Nephron (organoid): ENCODE measurements around the gene C1GALT1C1L.
"Not testable (repeated sequence)": the region's sequence is repeated elsewhere in the genome, so short reads cannot be mapped to it uniquely, and the experiment has no call there.

Experiments used
- H3K27ac Mint-ChIP-seq, 3 experiments: 2 replicates each; pipeline ENCODE4 v1.8.0; 2020; ENCODE audit warnings: mixed read lengths in 3 of 3, mild to moderate bottlenecking in 2 of 3, moderate library complexity in 1 of 3
- H3K27me3 Mint-ChIP-seq: 2 replicates; pipeline ENCODE4 v1.8.0; 2021; ENCODE audit warnings: low read depth, mild to moderate bottlenecking, moderate library complexity, mixed read lengths
- H3K36me3 Mint-ChIP-seq: 2 replicates; pipeline ENCODE4 v1.8.0; 2020; ENCODE audit warnings: low read depth, mixed read lengths
- H3K4me1 Mint-ChIP-seq: 2 replicates; pipeline ENCODE4 v1.8.0; 2020; ENCODE audit warnings: mixed read lengths
- H3K4me3 Mint-ChIP-seq, 3 experiments: 2 replicates each; pipeline ENCODE4 v1.8.0; 2020; ENCODE audit warnings: mild to moderate bottlenecking in 3 of 3, mixed read lengths in 3 of 3, moderate library complexity in 2 of 3
- H3K9me3 Mint-ChIP-seq: 2 replicates; pipeline ENCODE4 v1.8.0; 2020; ENCODE audit warnings: mixed read lengths
- TF ChIP-seq, protein P1 (sequence below), 3 experiments: fragments of 200-600 bp; sonication (generic); IDR thresholded peaks; one replicate each; pipeline ENCODE4 v1.5.0; 2021; ENCODE audit warnings: antibody characterized with exemption in 3 of 3; ENCODE audit not compliant: unreplicated experiment in 3 of 3

Gene C1GALT1C1L

DNA sequence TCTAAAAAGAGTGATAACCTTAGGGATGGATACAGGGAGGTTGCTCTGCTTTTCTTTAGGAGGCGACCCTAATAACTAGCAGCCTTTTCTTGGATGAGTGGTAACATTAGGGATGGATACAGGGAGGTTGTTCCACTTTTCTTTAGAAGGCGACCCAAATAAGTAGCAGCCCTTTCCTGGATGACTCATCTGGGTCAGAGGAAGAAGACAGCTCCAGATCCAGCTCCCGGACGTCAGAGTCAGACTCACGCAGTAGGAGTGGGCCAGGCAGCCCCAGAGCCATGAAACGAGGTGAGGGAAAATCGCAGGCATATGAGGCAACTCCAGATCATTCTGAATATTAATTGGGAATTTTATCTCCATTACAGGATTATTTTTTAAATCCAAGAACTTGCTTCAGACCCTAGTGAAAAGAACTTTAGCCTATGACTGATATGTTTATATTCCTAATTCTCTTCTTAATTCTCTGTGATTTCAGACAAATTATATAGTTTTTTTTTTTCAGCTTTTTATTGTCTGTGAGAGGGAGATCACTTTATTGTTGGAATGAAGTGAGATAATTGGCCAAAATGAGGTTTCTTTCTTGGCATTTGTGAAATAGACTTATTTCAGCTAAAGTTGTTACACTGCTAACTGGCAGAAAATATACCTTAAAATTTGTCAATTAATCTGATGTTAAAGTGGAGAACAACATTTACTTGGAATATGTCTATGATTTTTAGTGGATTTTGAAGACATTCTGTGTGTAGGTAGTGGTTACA is 31.2 kb upstream of the C1GALT1C1L start:
- no peaks in the 10 kb centered on the region for H3K4me1 Mint-ChIP-seq
- no peak overlapping the region for H3K27ac Mint-ChIP-seq
- TF ChIP-seq, protein P1, sequence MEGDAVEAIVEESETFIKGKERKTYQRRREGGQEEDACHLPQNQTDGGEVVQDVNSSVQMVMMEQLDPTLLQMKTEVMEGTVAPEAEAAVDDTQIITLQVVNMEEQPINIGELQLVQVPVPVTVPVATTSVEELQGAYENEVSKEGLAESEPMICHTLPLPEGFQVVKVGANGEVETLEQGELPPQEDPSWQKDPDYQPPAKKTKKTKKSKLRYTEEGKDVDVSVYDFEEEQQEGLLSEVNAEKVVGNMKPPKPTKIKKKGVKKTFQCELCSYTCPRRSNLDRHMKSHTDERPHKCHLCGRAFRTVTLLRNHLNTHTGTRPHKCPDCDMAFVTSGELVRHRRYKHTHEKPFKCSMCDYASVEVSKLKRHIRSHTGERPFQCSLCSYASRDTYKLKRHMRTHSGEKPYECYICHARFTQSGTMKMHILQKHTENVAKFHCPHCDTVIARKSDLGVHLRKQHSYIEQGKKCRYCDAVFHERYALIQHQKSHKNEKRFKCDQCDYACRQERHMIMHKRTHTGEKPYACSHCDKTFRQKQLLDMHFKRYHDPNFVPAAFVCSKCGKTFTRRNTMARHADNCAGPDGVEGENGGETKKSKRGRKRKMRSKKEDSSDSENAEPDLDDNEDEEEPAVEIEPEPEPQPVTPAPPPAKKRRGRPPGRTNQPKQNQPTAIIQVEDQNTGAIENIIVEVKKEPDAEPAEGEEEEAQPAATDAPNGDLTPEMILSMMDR (IDR thresholded peaks at IDR 0.05; ENCODE audit: unreplicated experiment in 3 of 3), result no peak
- no peak overlapping the region for H3K4me3 Mint-ChIP-seq
- H3K9me3 Mint-ChIP-seq, result no peaks in the 10 kb centered on the region
- no peaks in the 10 kb centered on the region for H3K27me3 Mint-ChIP-seq
- no peaks in the 10 kb centered on the region for H3K36me3 Mint-ChIP-seq

DNA sequence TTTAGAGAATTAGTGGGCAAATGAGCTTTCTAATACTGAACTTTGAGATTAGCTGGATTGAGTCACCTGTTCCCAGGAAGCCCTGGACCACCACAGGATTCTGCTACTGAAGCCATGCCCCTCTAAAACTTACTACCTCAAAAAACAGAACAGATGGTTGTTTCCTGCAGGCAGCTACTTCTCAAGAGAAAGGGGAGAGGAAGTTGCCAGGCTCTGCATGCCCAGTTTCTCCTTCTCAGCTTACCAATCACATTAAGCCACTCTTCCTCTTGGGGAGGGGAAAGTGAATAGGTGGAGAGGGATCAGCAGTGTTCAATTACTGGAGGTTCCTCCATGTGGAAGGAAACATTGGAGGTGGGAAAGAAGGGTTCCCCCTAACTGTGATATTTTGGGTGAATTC is 24.9 kb upstream of the C1GALT1C1L start:
- H3K36me3 Mint-ChIP-seq, result no peaks in the 10 kb centered on the region
- H3K27ac Mint-ChIP-seq, result no peak overlapping the region
- H3K9me3 Mint-ChIP-seq, result no peaks in the 10 kb centered on the region
- TF ChIP-seq, protein P1 (IDR thresholded peaks at IDR 0.05; ENCODE audit: unreplicated experiment in 3 of 3), result no peak
- no peaks in the 10 kb centered on the region for H3K4me1 Mint-ChIP-seq
- no peaks in the 10 kb centered on the region for H3K27me3 Mint-ChIP-seq
- no peak overlapping the region for H3K4me3 Mint-ChIP-seq

DNA sequence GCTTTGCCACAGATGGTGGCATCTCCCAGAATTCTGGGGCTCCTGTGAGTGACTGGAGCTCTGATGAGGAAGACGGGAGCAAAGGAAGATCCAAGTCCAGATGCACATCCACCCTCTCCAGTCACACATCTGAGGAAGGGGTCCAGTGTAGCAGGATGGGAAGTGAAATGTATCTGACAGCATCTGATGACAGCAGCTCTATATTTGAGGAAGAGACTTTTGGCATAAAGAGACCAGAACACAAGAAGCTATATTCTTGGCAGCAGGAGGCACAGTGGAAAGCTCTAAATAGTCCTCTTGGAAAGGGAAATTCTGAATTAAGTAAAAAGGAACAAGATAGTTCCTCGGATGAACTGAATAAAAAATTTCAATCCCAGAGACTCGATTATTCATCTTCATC is 23.5 kb upstream of the C1GALT1C1L start:
- no peaks in the 10 kb centered on the region for H3K9me3 Mint-ChIP-seq
- H3K27ac Mint-ChIP-seq, result no peak overlapping the region
- TF ChIP-seq, protein P1 (IDR thresholded peaks at IDR 0.05; ENCODE audit: unreplicated experiment in 3 of 3), result no peak
- H3K36me3 Mint-ChIP-seq, result no peaks in the 10 kb centered on the region
- H3K4me1 Mint-ChIP-seq, result no peaks in the 10 kb centered on the region
- no peak overlapping the region for H3K4me3 Mint-ChIP-seq
- H3K27me3 Mint-ChIP-seq, result no peaks in the 10 kb centered on the region

DNA sequence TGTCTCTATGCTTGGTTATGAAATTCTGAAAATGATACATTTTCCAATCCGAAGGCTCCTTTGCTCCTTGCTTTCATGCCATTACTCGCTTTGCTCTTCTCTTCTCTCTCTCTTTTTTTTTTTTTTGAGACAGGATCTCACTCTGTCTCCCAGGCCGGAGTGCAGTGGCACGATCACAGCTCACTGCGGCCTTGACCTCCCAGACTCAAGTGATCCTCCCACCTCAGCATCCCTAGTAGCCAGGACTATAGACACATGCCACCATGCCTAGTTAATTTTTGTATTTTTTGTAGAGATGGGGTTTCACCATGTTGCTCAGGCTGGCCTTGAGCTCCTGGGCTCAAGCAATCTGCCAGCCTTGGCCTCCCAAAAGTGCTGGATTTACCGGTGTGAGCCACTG is 21.9 kb upstream of the C1GALT1C1L start:
- not testable (repeated sequence) for H3K27ac Mint-ChIP-seq, H3K4me3 Mint-ChIP-seq, H3K9me3 Mint-ChIP-seq, H3K4me1 Mint-ChIP-seq, H3K36me3 Mint-ChIP-seq, H3K27me3 Mint-ChIP-seq

DNA sequence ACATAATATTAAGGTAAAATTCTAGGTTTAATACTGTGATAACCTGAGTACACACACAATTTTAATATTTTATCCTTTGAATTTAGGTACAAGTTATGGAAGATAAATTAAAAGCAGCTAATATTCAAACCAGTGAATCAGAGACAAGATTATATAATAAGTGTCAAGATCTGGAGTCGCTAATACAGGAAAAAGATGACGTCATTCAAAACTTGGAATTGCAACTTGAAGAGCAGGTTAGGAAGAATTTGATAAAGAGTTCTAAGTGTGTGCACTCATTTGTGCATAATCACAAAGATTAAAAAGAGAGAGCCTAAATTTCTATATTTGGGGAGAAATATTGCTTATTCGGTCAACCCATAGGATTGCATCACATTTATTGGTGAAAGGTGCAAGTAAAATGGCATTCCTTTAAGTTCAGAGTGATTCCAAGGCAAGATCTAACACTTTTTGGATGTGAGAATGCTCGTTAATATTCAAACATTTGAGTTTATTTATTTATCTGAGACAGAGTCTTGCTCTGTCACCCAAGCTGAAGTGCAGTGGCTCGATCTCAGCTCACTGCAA is 16.3 kb upstream of the C1GALT1C1L start:
- Mint-ChIP-seq H3K36me3 (no peaks in the 10 kb centered on the region), H3K27ac (no peak overlapping the region), H3K27me3 (no peaks in the 10 kb centered on the region), H3K4me3 (no peak overlapping the region), H3K4me1 (no peaks in the 10 kb centered on the region), H3K9me3 (no peaks in the 10 kb centered on the region)
- TF ChIP-seq, protein P1 (IDR thresholded peaks at IDR 0.05; ENCODE audit: unreplicated experiment in 3 of 3), result no peak

DNA sequence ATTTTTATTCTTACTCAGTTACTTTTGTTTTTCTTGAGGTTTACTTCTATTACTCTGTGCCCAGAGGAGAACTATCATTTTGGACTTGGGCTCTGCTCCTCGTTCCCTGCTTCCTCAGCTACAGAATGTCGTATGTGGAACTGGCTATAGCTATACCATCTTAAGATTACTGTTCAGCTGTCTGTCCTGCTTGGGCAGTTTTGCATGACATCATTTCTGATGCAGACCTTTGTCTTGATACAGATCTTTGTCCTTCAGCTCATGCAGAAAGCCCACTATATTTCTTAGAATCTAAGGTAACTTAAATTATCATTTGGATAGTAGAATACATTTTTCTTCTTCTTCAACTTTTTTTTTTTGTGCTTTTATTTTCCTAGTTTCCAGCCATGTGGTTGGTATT is 13.8 kb upstream of the C1GALT1C1L start:
- Mint-ChIP-seq H3K36me3 (no peaks in the 10 kb centered on the region), H3K4me1 (no peaks in the 10 kb centered on the region), H3K4me3 (no peak overlapping the region), H3K27ac (no peak overlapping the region), H3K9me3 (no peaks in the 10 kb centered on the region), H3K27me3 (no peaks in the 10 kb centered on the region)
- TF ChIP-seq, protein P1 (IDR thresholded peaks at IDR 0.05; ENCODE audit: unreplicated experiment in 3 of 3), result no peak
